Subcutaneous abdominal adipose tissue (tissue), 5 donors: ENCODE measurements around the gene FRYL.

Source experiments
- H3K27ac ChIP-seq: one replicate; pipeline ENCODE4 v1.7.0; 2013; ENCODE audit warnings: low read depth, mild to moderate bottlenecking, inconsistent platforms, low read length, moderate library complexity
- H3K27me3 ChIP-seq, 5 donors: one replicate each; pipeline ENCODE4 v1.7.0; 2013; ENCODE audit warnings: low read length in 5 of 5, inconsistent platforms in 1 of 5; ENCODE audit not compliant: control insufficient read depth in 5 of 5, insufficient read depth in 4 of 5
- H3K36me3 ChIP-seq, 5 donors: one replicate each; pipeline ENCODE4 v1.7.0; 2013; ENCODE audit warnings: low read length in 5 of 5; ENCODE audit not compliant: control insufficient read depth in 5 of 5, insufficient read depth in 5 of 5
- H3K4me1 ChIP-seq, 5 donors: one replicate each; pipeline ENCODE4 v1.7.0; 2013; ENCODE audit warnings: low read length in 5 of 5, mild to moderate bottlenecking in 3 of 5, moderate library complexity in 1 of 5; ENCODE audit not compliant: control insufficient read depth in 5 of 5, insufficient read depth in 5 of 5
- H3K4me3 ChIP-seq, 5 donors: one replicate each; pipeline ENCODE4 v1.7.0; 2013; ENCODE audit warnings: low read length in 5 of 5, low read depth in 1 of 5
- H3K9ac ChIP-seq, 5 donors: one replicate each; pipeline ENCODE4 v1.7.0; 2013; ENCODE audit warnings: low read length in 5 of 5, mild to moderate bottlenecking in 4 of 5, moderate library complexity in 3 of 5
- H3K9me3 ChIP-seq, 5 donors: one replicate each; pipeline ENCODE4 v1.7.0; 2013; ENCODE audit warnings: low read length in 5 of 5; ENCODE audit not compliant: control insufficient read depth in 5 of 5
- donor health status: healthy.
- donor health status: healthy.
- donor health status: healthy.
- donor health status: healthy.
- donor health status: healthy.

The FRYL gene

DNA sequence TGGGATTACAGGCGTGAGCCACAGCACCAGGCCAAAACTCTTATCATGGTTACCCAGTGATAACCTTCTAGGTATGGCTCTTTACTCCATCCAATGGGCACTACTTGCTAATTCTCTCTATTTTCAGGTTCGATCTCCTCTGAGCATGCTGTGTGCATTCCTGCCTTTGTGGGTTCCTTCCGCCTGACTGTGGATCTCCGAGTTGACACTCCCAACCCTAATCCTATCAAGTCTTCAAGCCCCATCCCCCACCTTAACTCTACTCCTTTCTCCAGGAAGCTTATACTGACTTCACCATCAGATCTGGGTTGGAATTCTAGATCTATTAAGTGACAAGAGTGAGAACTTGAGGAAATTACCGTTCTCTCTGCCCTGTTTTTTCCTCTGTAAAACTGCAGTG is 225.5 kb downstream of the FRYL start:
- Histone ChIP-seq H3K27me3 (no peaks in the 10 kb centered on the region), H3K9me3 (no peaks in the 10 kb centered on the region), H3K36me3 (peaks cover 50 to 67% (median 59%) of the 10 kb centered on the region in 5 donors), H3K4me3 (no peak overlapping the region), H3K27ac (no peak overlapping the region), H3K9ac (no peak overlapping the region), H3K4me1 (peaks cover 0 to 3% (median 0%) of the 10 kb centered on the region in 5 donors)

DNA sequence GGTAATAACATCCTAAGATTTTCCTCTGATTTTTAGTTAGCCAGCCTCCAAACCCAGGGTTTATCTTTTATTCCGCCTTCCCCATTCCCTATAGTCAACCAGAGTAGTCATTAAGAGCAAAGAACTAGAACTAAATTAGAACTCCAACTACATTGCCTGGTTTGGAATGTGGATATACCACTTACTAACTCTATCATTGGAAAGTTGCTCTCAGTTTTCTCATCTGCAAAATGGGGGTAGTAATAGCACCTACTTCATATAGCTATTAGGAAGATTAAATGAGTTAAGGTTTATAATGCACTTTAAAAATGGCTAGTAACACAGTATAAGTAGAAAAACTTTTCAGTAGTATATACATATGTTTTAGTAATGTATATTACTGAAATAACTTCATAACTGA is 226.4 kb downstream of the FRYL start:
- Histone ChIP-seq H3K27ac (no peak overlapping the region), H3K9ac (no peak overlapping the region), H3K36me3 (peaks cover 52 to 76% (median 68%) of the 10 kb centered on the region in 5 donors), H3K4me3 (no peak overlapping the region), H3K9me3 (no peaks in the 10 kb centered on the region), H3K4me1 (peaks cover 0 to 3% (median 0%) of the 10 kb centered on the region in 5 donors), H3K27me3 (no peaks in the 10 kb centered on the region)

DNA sequence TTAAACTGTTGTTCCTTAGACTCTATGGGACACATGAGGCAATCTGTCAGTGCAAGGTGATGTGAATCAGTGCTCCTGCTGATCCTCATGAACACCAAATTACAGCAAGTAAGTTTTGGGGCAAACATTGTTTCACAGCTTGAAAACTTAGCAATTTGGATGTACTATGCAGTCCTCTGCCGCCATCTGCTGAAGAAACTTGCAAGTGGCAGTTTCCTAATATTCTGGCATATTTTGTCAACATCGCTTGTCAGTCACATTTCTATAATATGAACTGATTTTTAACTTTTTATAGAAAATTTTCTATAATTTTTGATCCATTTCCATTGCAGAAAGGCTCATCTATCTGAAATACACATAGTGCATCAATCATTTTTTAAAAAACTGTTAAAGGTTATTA is 233.7 kb downstream of the FRYL start:
- H3K36me3 ChIP-seq, result peaks cover 64 to 85% (median 79%) of the 10 kb centered on the region in 5 donors
- H3K9me3 ChIP-seq, result no peaks in the 10 kb centered on the region
- H3K9ac ChIP-seq, result no peak overlapping the region
- H3K4me3 ChIP-seq, result no peak overlapping the region
- H3K4me1 ChIP-seq, result peaks cover 0 to 3% (median 0%) of the 10 kb centered on the region in 5 donors
- H3K27ac ChIP-seq, result no peak overlapping the region
- no peaks in the 10 kb centered on the region for H3K27me3 ChIP-seq

DNA sequence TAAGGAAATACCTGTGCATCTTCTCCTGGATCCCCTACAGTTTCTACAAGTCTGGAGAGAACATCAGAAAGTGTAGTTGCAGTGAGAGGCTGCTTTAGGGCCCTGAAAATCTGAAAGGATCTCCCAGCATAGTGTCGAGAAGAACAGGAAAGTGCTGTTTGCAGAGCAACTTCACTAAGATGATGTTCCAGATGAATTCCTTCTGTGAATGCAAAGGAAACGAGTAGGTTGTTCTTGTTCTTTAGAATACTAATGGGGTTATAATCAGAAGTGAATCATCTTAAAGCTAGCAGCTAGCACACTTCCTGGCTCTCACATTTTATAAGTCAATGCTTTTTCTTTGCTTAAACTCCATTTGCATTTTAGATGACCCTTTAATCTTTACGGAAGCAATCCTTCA is 236.3 kb downstream of the FRYL start:
- Histone ChIP-seq H3K27ac (no peak overlapping the region), H3K27me3 (no peaks in the 10 kb centered on the region), H3K9me3 (no peaks in the 10 kb centered on the region), H3K4me1 (no peaks in the 10 kb centered on the region), H3K36me3 (peaks cover 62 to 81% (median 68%) of the 10 kb centered on the region in 5 donors), H3K4me3 (no peak overlapping the region), H3K9ac (no peak overlapping the region)

DNA sequence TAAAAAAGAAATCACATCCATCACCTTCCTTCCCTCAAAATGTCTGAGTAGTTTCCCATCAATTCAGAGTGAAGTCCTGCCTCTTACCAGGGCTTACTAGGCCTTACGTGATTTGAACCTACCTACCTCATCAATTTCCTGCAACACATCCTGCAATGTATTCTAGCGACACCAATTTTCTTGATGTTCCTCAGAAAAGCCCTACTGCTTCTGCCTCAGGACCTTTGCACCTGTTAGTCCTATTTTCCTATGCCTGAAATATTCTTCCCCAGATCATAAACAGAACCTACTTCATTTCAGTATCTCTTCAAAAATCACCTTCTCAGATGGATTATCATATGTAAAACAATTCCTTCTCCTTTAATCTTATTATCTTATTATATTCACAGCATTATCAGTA is 237.2 kb downstream of the FRYL start:
- Histone ChIP-seq H3K27me3 (no peaks in the 10 kb centered on the region), H3K9ac (no peak overlapping the region), H3K4me3 (no peak overlapping the region), H3K36me3 (peaks cover 53 to 72% (median 66%) of the 10 kb centered on the region in 5 donors), H3K4me1 (no peaks in the 10 kb centered on the region), H3K9me3 (no peaks in the 10 kb centered on the region), H3K27ac (no peak overlapping the region)

DNA sequence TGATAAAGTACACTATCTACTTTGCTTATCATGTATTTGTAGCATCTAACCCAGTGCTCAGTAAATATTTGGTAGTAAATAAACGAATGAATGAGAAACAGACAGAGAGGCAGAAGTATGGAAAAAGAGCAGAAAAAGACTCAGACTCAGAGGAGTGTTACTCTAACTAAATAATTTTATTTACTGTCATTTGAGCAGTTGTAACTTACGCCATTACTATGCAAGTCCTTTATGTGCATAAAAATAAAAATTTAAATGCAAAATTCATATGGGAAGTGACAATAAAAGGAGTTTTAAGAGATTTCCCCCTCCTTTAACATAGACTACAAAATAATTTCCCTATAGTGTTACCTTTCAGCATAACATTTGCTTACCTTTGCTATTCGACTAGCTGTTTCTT is 240.5 kb downstream of the FRYL start:
- Histone ChIP-seq H3K27me3 (no peaks in the 10 kb centered on the region), H3K9me3 (no peaks in the 10 kb centered on the region), H3K36me3 (peaks cover 44 to 65% (median 50%) of the 10 kb centered on the region in 5 donors), H3K4me1 (peaks cover 0 to 3% (median 0%) of the 10 kb centered on the region in 5 donors), H3K9ac (no peak overlapping the region), H3K4me3 (no peak overlapping the region), H3K27ac (no peak overlapping the region)

DNA sequence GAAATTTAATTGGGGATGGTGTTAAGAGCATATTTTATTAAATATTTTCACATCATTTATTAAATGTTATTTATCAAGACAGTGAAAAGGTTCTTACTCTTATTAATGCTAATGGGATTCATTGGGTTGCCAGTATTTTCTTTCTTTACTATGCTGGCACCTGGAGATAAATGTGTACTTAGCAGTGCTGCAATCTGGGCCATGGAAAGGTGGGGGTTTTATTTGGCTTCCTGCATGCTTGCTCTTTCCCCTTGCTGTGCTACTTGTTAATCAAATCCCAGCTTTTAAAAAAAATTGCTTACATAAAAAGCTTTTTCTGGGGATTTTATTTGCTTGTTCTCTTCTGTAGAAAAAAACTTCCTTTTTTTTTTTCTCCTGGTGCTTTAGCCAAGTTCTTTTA is 241.7 kb downstream of the FRYL start:
- H3K4me1 ChIP-seq, result peaks cover 0 to 3% (median 0%) of the 10 kb centered on the region in 5 donors
- peaks cover 47 to 67% (median 51%) of the 10 kb centered on the region in 5 donors for H3K36me3 ChIP-seq
- no peaks in the 10 kb centered on the region for H3K27me3 ChIP-seq
- H3K9ac ChIP-seq, result no peak overlapping the region
- no peaks in the 10 kb centered on the region for H3K9me3 ChIP-seq
- H3K27ac ChIP-seq, result no peak overlapping the region
- H3K4me3 ChIP-seq, result no peak overlapping the region

DNA sequence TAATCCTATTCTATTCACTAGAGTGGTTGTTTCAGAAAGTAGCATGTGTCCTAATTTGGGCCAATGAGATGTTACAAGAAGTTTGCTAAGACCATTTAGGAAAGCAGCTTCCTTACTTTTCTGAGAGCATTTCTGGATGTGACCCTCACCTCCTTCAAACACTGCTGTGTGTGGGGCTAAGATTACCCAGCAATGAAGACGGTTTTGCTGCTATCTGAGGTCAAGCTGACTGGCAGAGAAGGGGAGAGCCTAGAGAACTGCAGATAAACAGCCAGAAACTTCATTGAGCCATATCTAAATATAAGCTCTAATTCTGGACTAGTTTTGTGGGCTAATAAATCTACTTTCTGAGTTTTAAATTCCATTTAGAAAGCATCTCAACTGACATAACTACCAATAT is 253.7 kb downstream of the FRYL start:
- H3K4me1 ChIP-seq, result no peaks in the 10 kb centered on the region
- H3K4me3 ChIP-seq, result no peak overlapping the region
- no peaks in the 10 kb centered on the region for H3K9me3 ChIP-seq
- H3K27ac ChIP-seq, result no peak overlapping the region
- no peak overlapping the region for H3K9ac ChIP-seq
- H3K36me3 ChIP-seq, result peaks cover 67 to 81% (median 79%) of the 10 kb centered on the region in 5 donors
- no peaks in the 10 kb centered on the region for H3K27me3 ChIP-seq

DNA sequence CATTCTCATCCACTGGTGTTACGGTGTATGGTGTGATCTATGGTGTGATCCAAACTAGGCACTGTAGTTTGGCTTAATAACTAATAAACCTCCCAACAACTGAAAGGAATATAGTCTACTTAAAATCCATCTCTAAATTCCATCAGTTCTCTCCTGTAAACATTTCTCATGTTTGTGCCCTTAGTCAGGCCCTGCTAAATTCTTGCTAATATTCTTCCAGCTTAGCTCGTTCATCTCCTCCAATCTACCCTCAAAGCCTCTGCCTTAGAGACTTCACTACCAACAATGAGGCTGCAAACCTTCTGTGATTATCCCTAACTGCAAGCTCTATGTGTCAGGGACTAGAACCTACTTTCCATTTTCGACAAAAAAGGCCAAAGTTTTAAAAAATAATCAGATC is 261.9 kb downstream of the FRYL start:
- no peak overlapping the region for H3K4me3 ChIP-seq

DNA sequence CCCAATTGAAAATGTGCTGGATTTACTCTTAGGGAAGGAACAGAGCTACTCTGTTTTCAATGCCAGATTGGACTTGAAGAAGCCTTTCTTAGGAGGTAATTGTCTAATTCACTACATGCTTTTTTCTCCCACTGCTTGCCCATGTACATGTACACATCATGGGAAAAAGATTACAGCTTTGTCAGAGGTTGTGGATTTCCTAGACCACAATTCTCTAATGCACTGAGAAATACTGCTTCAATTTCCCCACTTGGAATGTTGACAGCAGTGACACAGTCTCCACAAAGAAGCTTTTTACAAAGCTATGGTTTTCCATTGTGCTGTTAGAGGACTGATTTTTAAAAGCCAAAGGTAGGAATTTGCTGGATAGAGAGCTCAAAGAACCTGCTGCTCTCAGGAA is 270.5 kb downstream of the FRYL start:
- Histone ChIP-seq H3K4me3 (no peak overlapping the region), H3K27ac (no peak overlapping the region), H3K9me3 (no peaks in the 10 kb centered on the region), H3K27me3 (no peaks in the 10 kb centered on the region), H3K4me1 (no peaks in the 10 kb centered on the region), H3K36me3 (peaks cover 65 to 77% (median 72%) of the 10 kb centered on the region in 5 donors), H3K9ac (peak overlapping the region in 1 of 5 donors; percentile 2)

More for the DNA sequence above, 261.9 kb downstream of the FRYL start:
- no peak overlapping the region for H3K9ac ChIP-seq
- peaks cover 58 to 72% (median 64%) of the 10 kb centered on the region in 5 donors for H3K36me3 ChIP-seq
- no peak overlapping the region for H3K27ac ChIP-seq
- H3K27me3 ChIP-seq, result no peaks in the 10 kb centered on the region
- H3K9me3 ChIP-seq, result no peaks in the 10 kb centered on the region
- no peaks in the 10 kb centered on the region for H3K4me1 ChIP-seq

DNA sequence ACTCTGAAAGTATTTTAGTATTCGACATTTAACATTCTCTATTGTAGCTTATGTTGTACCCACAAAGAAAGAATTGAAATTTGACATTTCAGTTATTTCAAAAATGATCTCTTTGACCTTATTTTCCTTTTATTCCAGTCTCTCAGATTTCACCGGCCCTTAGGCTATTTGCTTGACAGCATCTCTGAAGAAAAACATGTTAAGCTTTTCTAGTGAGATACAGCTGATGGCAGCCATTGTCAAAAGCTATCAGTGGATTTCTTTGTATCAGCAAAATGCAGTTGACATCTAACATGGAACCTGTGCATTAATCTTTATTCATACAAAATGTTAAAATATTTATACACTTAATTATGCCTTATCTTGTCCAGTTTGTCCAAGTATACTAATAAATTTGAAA is 273.4 kb downstream of the FRYL start:
- no peaks in the 10 kb centered on the region for H3K27me3 ChIP-seq
- peaks cover 44 to 59% (median 55%) of the 10 kb centered on the region in 5 donors for H3K36me3 ChIP-seq
- H3K9me3 ChIP-seq, result no peaks in the 10 kb centered on the region
- H3K27ac ChIP-seq, result no peak overlapping the region
- H3K9ac ChIP-seq, result no peak overlapping the region
- no peak overlapping the region for H3K4me3 ChIP-seq
- H3K4me1 ChIP-seq, result no peaks in the 10 kb centered on the region
